Hepatocyte (in vitro differentiated cells): ENCODE measurements around the gene CYP2B6. TPM values are rescaled to one million over a fixed set of nuclear protein-coding genes. Genes with fewer than 3 reads are reported as not detected.

Experiments
- DNase-seq: peaks from one replicate; pipeline ENCODE4 v3.0.0-alpha.2; 2016; ENCODE audit warnings: low spot score
- H2AFZ ChIP-seq: fragments of 200-600 bp; sonication (generic); 2 replicates; pipeline ENCODE4 v1.6.0; 2016; ENCODE audit warnings: antibody characterized with exemption, mild to moderate bottlenecking
- H3K27ac ChIP-seq: fragments of 200-600 bp; sonication (generic); 2 replicates; pipeline ENCODE4 v1.5.1; 2016; ENCODE audit warnings: mild to moderate bottlenecking
- H3K27me3 ChIP-seq: fragments of 200-600 bp; sonication (generic); 2 replicates; pipeline ENCODE4 v1.6.1; 2016
- H3K36me3 ChIP-seq: fragments of 200-600 bp; sonication (generic); replicated peaks from 2 replicates; pipeline ENCODE4 v1.5.1; 2016; ENCODE audit warnings: low read depth; ENCODE audit not compliant: insufficient read depth
- H3K4me1 ChIP-seq: fragments of 200-600 bp; sonication (generic); 2 replicates; pipeline ENCODE4 v1.5.1; 2016; ENCODE audit warnings: mild to moderate bottlenecking, moderate library complexity; ENCODE audit not compliant: insufficient read depth
- H3K4me2 ChIP-seq: fragments of 200-600 bp; sonication (generic); 2 replicates; pipeline ENCODE4 v1.6.0; 2016
- H3K4me3 ChIP-seq: fragments of 200-600 bp; sonication (generic); 2 replicates; pipeline ENCODE4 v1.5.1; 2016; ENCODE audit warnings: mild to moderate bottlenecking
- H3K79me2 ChIP-seq: fragments of 200-600 bp; sonication (generic); 2 replicates; pipeline ENCODE4 v1.6.0; 2017; ENCODE audit warnings: mild to moderate bottlenecking
- H3K9me2 ChIP-seq: fragments of 200-600 bp; sonication (generic); replicated peaks from 2 replicates; pipeline ENCODE4 v1.6.0; 2017; ENCODE audit warnings: mild to moderate bottlenecking; ENCODE audit not compliant: insufficient read depth
- H3K9me3 ChIP-seq: fragments of 200-600 bp; sonication (generic); 2 replicates; pipeline ENCODE4 v1.5.1; 2016; ENCODE audit warnings: low read depth, mild to moderate bottlenecking
- H4K20me1 ChIP-seq: fragments of 200-600 bp; sonication (generic); 2 replicates; pipeline ENCODE4 v1.6.0; 2016; ENCODE audit warnings: mild to moderate bottlenecking; ENCODE audit not compliant: insufficient read depth, poor library complexity, severe bottlenecking
- CTCF ChIP-seq: fragments of 200-600 bp; sonication (generic); IDR thresholded peaks from 2 replicates; pipeline ENCODE4 v1.5.1; 2016; ENCODE audit warnings: antibody characterized with exemption, mild to moderate bottlenecking; ENCODE audit not compliant: poor library complexity
- EZH2 ChIP-seq: fragments of 200-600 bp; sonication (generic); IDR thresholded peaks from 2 replicates; pipeline ENCODE4 v1.6.1; 2016; ENCODE audit warnings: antibody characterized with exemption, mild to moderate bottlenecking, borderline replicate concordance
- EZH2phosphoT487 ChIP-seq: fragments of 200-600 bp; sonication (generic); IDR thresholded peaks from one replicate; pipeline ENCODE4 v1.6.1; 2018; ENCODE audit warnings: antibody characterized with exemption, mild to moderate bottlenecking, low read depth, moderate library complexity; ENCODE audit not compliant: unreplicated experiment, severe bottlenecking
- WGBS: methylation state at CpG from one replicate; pipeline ENCODE4 v1.1.6; 2016; ENCODE audit warnings: low lambda C conversion rate; ENCODE audit errors: missing lambda C conversion rate; 5-methylcytosine and 5-hydroxymethylcytosine counted together
- polyA plus RNA-seq: library from polyadenylated mRNA; unstranded; fragments of >200 nt; fragmentation: Nextera tagmentation; extraction: Ambion mirVana; gene quantifications from 2 replicates; pipeline ENCODE4 v1.2.1, GENCODE V29; 2016
- total RNA-seq: library from RNA; depleted of rRNA; stranded (reverse); fragments of >200 nt; gene quantifications from 2 replicates; pipeline ENCODE4 v1.2.3, GENCODE V29; 2014

The CYP2B6 gene
- total and polyA plus RNA-seq, 2 experiments from 2014 or later, result 0.88 to 1.2 TPM

- no peaks in the 10 kb centered on the region for H3K9me2 ChIP-seq
- no peak overlapping the region for H3K4me3 ChIP-seq
- no peak overlapping the region for H3K27ac ChIP-seq
- no peak for DNase-seq
- WGBS, result 62% methylated on average over 7 of the region's 7 CpGs
- TF ChIP-seq CTCF (no peak), EZH2phosphoT487 (no peak), EZH2 (no peak)
- H3K9me3 ChIP-seq, result no peaks in the 10 kb centered on the region
- H2AFZ ChIP-seq, result no peak overlapping the region
- no peaks in the 10 kb centered on the region for H3K79me2 ChIP-seq
- H3K27me3 ChIP-seq, result no peaks in the 10 kb centered on the region
- H4K20me1 ChIP-seq, result no peaks in the 10 kb centered on the region
- no peaks in the 10 kb centered on the region for H3K4me1 ChIP-seq
- no peak overlapping the region for H3K4me2 ChIP-seq
- no peaks in the 10 kb centered on the region for H3K36me3 ChIP-seq
These were observed 74.0 kb downstream of the CYP2B6 start for GRCh38 chr19:41064974-41065569.

Other genes with a start within 250 kb of the CYP2B6 start
- gene ACTMAP, start 240.8 kb upstream of the CYP2B6 start, total RNA-seq, result 3.2 and 3.8 TPM in 2 replicates
- 14.8 and 19.1 TPM in 2 replicates for gene ACTMAP, start 240.8 kb upstream of the CYP2B6 start, polyA plus RNA-seq
- 25.1 and 33.2 TPM in 2 replicates for gene SNRPA, start 240.1 kb upstream of the CYP2B6 start, total RNA-seq
- gene SNRPA, start 240.1 kb upstream of the CYP2B6 start, polyA plus RNA-seq, result 86.9 and 95.0 TPM in 2 replicates
- gene MIA, start 215.8 kb upstream of the CYP2B6 start, total RNA-seq, result 0.88 TPM in 1 of 2 replicates, not detected in the other
- gene MIA, start 215.8 kb upstream of the CYP2B6 start, polyA plus RNA-seq, result 0.86 and 2.0 TPM in 2 replicates
- gene RAB4B, start 213.0 kb upstream of the CYP2B6 start, total RNA-seq, result 20.2 and 29.1 TPM in 2 replicates
- gene RAB4B, start 213.0 kb upstream of the CYP2B6 start, polyA plus RNA-seq, result 49.3 and 60.8 TPM in 2 replicates
- gene EGLN2, start 192.1 kb upstream of the CYP2B6 start, total RNA-seq, result 84.4 and 88.4 TPM in 2 replicates
- 119 and 121 TPM in 2 replicates for gene EGLN2, start 192.1 kb upstream of the CYP2B6 start, polyA plus RNA-seq
- 1.1 and 1.4 TPM in 2 replicates for gene CYP2A6, start 140.8 kb upstream of the CYP2B6 start, total RNA-seq
- 0.50 and 1.7 TPM in 2 replicates for gene CYP2A6, start 140.8 kb upstream of the CYP2B6 start, polyA plus RNA-seq
- gene CYP2A7, start 109.1 kb upstream of the CYP2B6 start, total RNA-seq, result not detected in 2 replicates
- not detected in 2 replicates for gene CYP2A7, start 109.1 kb upstream of the CYP2B6 start, polyA plus RNA-seq
- gene CYP2A13, start 97.2 kb downstream of the CYP2B6 start, total RNA-seq, result not detected in 2 replicates
- 0.23 TPM in 1 of 2 replicates, not detected in the other for gene CYP2A13, start 97.2 kb downstream of the CYP2B6 start, polyA plus RNA-seq
- gene CYP2F1, start 123.2 kb downstream of the CYP2B6 start, total RNA-seq, result not detected in 2 replicates
- not detected in 2 replicates for gene CYP2F1, start 123.2 kb downstream of the CYP2B6 start, polyA plus RNA-seq
- gene CYP2S1, start 201.9 kb downstream of the CYP2B6 start, total RNA-seq, result 8.5 and 11.6 TPM in 2 replicates
- 23.7 and 26.0 TPM in 2 replicates for gene CYP2S1, start 201.9 kb downstream of the CYP2B6 start, polyA plus RNA-seq
- 35.0 and 45.9 TPM in 2 replicates for gene AXL, start 227.9 kb downstream of the CYP2B6 start, total RNA-seq
- gene AXL, start 227.9 kb downstream of the CYP2B6 start, polyA plus RNA-seq, result 15.0 and 17.3 TPM in 2 replicates